SH-SY5Y (cell line): ENCODE data around the gene METTL8.

ENCODE experiments used
- GATA2 ChIP-seq: IDR thresholded peaks from 2 replicates; pipeline ENCODE4 v1.6.1; 2011; ENCODE audit warnings: mild to moderate bottlenecking, low read depth, low read length
- GATA3 ChIP-seq: IDR thresholded peaks from 2 replicates; pipeline ENCODE4 v1.6.1; 2011; ENCODE audit warnings: low read depth, mild to moderate bottlenecking, low read length, moderate library complexity

- no peak for TF ChIP-seq GATA2
- no peak for TF ChIP-seq GATA3
These were observed 68.6 kb downstream of the METTL8 start for GRCh38 chr2:171365232-171365631.
